NB4 (cell line): Measurements from ENCODE around the gene WNT7A.

Experiments used
- MYC ChIP-seq: IDR thresholded peaks from 2 replicates; pipeline ENCODE4 v1.6.1; 2011; ENCODE audit warnings: low read depth, low read length
- POLR2A ChIP-seq: IDR thresholded peaks from 2 replicates; pipeline ENCODE4 v1.6.1; 2011; ENCODE audit warnings: mild to moderate bottlenecking; ENCODE audit not compliant: insufficient read length; ENCODE audit errors: extremely low read depth
- TF ChIP-seq, protein P1 (sequence below): IDR thresholded peaks from one replicate; pipeline ENCODE4 v1.5.1; 2012; ENCODE audit warnings: low read depth, low read length

DNA sequence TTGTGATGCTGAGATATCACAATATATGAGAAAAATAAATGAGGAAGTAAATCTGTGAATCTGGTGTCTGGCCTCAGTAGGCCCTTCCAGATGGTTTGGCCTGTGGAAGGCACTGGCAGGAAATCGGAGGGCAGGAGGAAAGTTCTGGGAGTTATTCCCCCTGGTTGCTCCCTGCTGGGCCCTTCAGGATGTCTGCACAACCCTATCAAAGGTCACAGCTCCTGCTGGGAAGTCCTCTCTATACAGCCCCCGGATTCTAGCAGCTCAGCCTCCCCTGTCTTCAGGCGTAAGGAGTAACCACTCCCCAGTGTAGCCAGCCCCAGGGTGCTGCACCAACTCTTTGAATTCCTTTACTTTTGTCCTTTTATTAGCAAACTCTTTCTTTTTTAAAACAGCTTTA lies 56.2 kb downstream of the WNT7A start:
- TF ChIP-seq POLR2A = no peak
- TF ChIP-seq, protein P1, sequence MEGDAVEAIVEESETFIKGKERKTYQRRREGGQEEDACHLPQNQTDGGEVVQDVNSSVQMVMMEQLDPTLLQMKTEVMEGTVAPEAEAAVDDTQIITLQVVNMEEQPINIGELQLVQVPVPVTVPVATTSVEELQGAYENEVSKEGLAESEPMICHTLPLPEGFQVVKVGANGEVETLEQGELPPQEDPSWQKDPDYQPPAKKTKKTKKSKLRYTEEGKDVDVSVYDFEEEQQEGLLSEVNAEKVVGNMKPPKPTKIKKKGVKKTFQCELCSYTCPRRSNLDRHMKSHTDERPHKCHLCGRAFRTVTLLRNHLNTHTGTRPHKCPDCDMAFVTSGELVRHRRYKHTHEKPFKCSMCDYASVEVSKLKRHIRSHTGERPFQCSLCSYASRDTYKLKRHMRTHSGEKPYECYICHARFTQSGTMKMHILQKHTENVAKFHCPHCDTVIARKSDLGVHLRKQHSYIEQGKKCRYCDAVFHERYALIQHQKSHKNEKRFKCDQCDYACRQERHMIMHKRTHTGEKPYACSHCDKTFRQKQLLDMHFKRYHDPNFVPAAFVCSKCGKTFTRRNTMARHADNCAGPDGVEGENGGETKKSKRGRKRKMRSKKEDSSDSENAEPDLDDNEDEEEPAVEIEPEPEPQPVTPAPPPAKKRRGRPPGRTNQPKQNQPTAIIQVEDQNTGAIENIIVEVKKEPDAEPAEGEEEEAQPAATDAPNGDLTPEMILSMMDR = no peak
- TF ChIP-seq MYC = no peak
